ENCODE data around the gene PSRC1.

Gene PSRC1

GRCh38 chr1:109272831-109273547 is 10.0 kb downstream of the PSRC1 start:
- no peak for DNase-seq (ENCODE audit: low read depth)
- TF ChIP-seq, protein P1, sequence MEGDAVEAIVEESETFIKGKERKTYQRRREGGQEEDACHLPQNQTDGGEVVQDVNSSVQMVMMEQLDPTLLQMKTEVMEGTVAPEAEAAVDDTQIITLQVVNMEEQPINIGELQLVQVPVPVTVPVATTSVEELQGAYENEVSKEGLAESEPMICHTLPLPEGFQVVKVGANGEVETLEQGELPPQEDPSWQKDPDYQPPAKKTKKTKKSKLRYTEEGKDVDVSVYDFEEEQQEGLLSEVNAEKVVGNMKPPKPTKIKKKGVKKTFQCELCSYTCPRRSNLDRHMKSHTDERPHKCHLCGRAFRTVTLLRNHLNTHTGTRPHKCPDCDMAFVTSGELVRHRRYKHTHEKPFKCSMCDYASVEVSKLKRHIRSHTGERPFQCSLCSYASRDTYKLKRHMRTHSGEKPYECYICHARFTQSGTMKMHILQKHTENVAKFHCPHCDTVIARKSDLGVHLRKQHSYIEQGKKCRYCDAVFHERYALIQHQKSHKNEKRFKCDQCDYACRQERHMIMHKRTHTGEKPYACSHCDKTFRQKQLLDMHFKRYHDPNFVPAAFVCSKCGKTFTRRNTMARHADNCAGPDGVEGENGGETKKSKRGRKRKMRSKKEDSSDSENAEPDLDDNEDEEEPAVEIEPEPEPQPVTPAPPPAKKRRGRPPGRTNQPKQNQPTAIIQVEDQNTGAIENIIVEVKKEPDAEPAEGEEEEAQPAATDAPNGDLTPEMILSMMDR (IDR thresholded peaks at IDR 0.05; ENCODE audit: low read depth, low read length), result no peak
- TF ChIP-seq POLR2A (IDR thresholded peaks at IDR 0.05; ENCODE audit: extremely low read depth, insufficient read length) (no peak), MYC (IDR thresholded peaks at IDR 0.05; ENCODE audit: low read depth, low read length) (no peak)
- TF ChIP-seq, protein P2, sequence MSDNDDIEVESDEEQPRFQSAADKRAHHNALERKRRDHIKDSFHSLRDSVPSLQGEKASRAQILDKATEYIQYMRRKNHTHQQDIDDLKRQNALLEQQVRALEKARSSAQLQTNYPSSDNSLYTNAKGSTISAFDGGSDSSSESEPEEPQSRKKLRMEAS (IDR thresholded peaks at IDR 0.05; ENCODE audit: low read depth, low read length), result no peak
- H3K4me3 ChIP-seq (ENCODE audit: low read depth, low read length), result no peak overlapping the region

- TF ChIP-seq POLR2A (IDR thresholded peaks at IDR 0.05; ENCODE audit: extremely low read depth, insufficient read length), result no peak
- TF ChIP-seq, protein P2 (IDR thresholded peaks at IDR 0.05; ENCODE audit: low read depth, low read length), result no peak
- TF ChIP-seq, protein P1 (IDR thresholded peaks at IDR 0.05; ENCODE audit: low read depth, low read length), result no peak
- TF ChIP-seq MYC (IDR thresholded peaks at IDR 0.05; ENCODE audit: low read depth, low read length), result no peak
- no peak for DNase-seq (ENCODE audit: low read depth)
- H3K4me3 ChIP-seq (ENCODE audit: low read depth, low read length), result no peak overlapping the region
These were observed 10.7 kb downstream of the PSRC1 start for GRCh38 chr1:109272021-109272799.

DNA sequence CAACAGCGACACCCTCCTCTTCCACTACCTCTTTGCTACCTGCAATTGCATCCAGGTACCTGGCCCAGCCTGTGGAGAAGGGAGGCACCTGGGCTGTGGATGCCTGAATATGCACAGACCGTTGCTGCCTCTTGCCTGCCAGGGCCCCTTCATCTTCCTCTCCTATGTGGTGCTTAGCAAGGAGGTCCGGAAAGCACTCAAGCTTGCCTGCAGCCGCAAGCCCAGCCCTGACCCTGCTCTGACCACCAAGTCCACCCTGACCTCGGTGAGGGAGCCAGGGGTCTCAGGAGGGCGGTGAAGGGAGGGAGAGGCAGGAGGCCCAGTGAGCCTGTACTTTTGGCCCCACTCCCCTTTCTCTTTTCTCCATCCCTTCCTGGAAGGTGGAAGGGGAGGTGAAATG is 11.5 kb downstream of the PSRC1 start:
- DNase-seq (ENCODE audit: low read depth), result no peak
- TF ChIP-seq, protein P1 (IDR thresholded peaks at IDR 0.05; ENCODE audit: low read depth, low read length), result no peak
- no peak for TF ChIP-seq MYC (IDR thresholded peaks at IDR 0.05; ENCODE audit: low read depth, low read length)
- no peak for TF ChIP-seq POLR2A (IDR thresholded peaks at IDR 0.05; ENCODE audit: extremely low read depth, insufficient read length)
- TF ChIP-seq, protein P2 (IDR thresholded peaks at IDR 0.05; ENCODE audit: low read depth, low read length), result no peak
- H3K4me3 ChIP-seq (ENCODE audit: low read depth, low read length), result no peak overlapping the region

DNA sequence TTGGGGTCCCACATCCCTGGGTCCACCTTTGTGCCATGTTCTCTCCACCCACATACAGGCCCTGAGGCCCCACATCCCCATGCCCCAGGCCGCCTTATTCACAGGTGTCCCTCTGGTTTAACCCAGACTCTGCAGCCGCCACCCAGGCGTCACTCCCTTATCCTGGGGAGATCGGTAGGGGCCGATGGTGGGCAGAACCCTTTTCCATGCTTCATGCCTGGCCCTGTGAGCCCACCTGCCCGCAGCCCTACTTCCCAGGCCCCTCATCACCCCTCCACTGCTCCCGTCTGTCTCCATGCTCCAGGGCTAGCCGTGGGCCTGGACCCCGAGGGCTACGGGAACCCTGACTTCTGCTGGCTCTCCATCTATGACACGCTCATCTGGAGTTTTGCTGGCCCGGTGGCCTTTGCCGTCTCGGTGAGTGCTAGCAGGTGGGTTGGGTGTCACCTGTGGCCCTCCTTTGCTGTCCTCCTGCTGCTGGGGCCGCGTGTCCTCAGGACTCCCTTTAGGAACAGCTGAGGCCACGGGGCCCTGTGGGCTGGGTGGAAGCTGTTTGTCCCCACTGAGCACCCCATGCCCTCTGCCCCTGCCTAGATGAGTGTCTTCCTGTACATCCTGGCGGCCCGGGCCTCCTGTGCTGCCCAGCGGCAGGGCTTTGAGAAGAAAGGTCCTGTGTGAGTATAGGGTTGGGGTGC is 12.2 kb downstream of the PSRC1 start:
- DNase-seq (ENCODE audit: low read depth), result no peak
- H3K4me3 ChIP-seq (ENCODE audit: low read depth, low read length), result no peak overlapping the region
- TF ChIP-seq POLR2A (IDR thresholded peaks at IDR 0.05; ENCODE audit: extremely low read depth, insufficient read length) (no peak), MYC (IDR thresholded peaks at IDR 0.05; ENCODE audit: low read depth, low read length) (no peak)
- TF ChIP-seq, protein P2 (IDR thresholded peaks at IDR 0.05; ENCODE audit: low read depth, low read length), result no peak
- TF ChIP-seq, protein P1 (IDR thresholded peaks at IDR 0.05; ENCODE audit: low read depth, low read length), result no peak

DNA sequence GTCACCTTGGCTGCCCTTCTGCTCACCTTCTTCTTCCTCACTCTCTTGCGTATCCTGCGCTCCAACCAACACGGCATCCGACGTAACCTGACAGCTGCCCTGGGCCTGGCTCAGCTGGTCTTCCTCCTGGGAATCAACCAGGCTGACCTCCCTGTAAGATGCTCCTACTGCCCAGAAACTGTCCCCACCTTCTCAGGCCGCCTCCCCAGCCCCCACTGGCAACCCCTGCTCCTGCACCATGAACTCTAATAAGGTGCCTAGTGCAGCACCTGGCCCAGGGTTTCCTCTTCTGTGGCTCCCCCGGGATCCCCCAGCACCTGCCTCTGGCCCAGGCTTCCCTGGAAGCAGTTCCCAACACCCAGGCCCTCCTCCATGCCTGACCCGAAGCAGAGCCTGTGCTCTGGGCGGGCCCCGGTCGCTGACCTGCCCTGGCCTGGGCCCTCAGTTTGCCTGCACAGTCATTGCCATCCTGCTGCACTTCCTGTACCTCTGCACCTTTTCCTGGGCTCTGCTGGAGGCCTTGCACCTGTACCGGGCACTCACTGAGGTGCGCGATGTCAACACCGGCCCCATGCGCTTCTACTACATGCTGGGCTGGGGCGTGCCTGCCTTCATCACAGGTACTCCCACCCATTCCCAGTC is 12.8 kb downstream of the PSRC1 start:
- TF ChIP-seq MYC (IDR thresholded peaks at IDR 0.05; ENCODE audit: low read depth, low read length) (no peak), POLR2A (IDR thresholded peaks at IDR 0.05; ENCODE audit: extremely low read depth, insufficient read length) (no peak)
- TF ChIP-seq, protein P1 (IDR thresholded peaks at IDR 0.05; ENCODE audit: low read depth, low read length), result no peak
- TF ChIP-seq, protein P2 (IDR thresholded peaks at IDR 0.05; ENCODE audit: low read depth, low read length), result no peak
- no peak overlapping the region for H3K4me3 ChIP-seq (ENCODE audit: low read depth, low read length)
- no peak for DNase-seq (ENCODE audit: low read depth)

All from NB4 (cell line).